NCI-H2107 (cell line): Measurements from ENCODE around the gene PNPLA7.
"Not testable (repeated sequence)": the region's sequence is repeated elsewhere in the genome, so short reads cannot be mapped to it uniquely, and the experiment has no call there.

Experiments used
- DNase-seq: peaks from one replicate; lab custom pipeline; 2025; lab: John Stamatoyannopoulos, UW

Gene PNPLA7

GRCh38 chr9:137513801-137514570 is 36.2 kb downstream of the PNPLA7 start:
- DNase-seq: not testable (repeated sequence)

DNA sequence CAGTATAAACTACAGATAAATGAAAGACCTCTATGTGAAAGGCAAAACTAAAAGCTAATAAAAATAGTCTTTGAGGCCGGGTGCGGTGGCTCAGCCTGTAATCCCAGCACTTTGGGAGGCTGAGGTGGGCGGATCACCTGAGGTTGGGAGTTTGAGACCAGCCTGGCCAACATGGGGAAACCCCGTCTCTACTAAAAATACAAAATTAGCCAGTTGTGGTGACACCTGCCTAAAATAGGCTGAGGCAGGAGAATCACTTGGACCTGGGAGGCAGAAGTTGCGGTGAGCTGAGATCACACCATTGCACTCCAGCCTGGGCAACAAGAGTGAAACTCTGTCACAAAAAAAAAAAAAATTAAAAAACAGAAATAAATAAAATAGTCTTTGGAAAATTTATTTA is 37.1 kb downstream of the PNPLA7 start:
- not testable (repeated sequence) for DNase-seq

- no peak for DNase-seq
These were observed 38.3 kb downstream of the PNPLA7 start for GRCh38 chr9:137511758-137512463.

- not testable (repeated sequence) for DNase-seq
These were observed 39.1 kb downstream of the PNPLA7 start for GRCh38 chr9:137511126-137511525.

- DNase-seq: no peak
These were observed 41.0 kb downstream of the PNPLA7 start for GRCh38 chr9:137509198-137509597.

GRCh38 chr9:137506702-137507171 is 43.5 kb downstream of the PNPLA7 start:
- DNase-seq: no peak

DNA sequence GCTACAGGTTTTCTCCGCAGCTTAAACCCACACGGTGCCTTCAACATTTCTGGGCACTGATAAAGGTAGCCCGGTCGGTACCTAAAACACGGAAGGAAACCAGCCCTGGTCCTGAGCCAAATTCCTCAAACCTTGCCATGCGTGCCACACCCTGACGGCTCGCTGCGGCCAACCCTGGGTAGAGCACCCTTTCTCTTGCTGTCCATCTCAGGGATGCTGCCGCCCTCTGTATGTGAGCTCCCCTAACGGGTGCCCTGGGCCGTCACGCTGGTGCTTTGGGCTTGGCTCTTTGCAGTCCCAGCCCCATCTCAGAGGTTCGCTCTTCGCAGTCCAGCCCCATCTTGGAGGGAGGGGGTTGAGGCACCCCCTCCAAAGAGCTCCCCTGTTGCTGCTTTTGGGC is 43.9 kb downstream of the PNPLA7 start:
- no peak for DNase-seq

DNA sequence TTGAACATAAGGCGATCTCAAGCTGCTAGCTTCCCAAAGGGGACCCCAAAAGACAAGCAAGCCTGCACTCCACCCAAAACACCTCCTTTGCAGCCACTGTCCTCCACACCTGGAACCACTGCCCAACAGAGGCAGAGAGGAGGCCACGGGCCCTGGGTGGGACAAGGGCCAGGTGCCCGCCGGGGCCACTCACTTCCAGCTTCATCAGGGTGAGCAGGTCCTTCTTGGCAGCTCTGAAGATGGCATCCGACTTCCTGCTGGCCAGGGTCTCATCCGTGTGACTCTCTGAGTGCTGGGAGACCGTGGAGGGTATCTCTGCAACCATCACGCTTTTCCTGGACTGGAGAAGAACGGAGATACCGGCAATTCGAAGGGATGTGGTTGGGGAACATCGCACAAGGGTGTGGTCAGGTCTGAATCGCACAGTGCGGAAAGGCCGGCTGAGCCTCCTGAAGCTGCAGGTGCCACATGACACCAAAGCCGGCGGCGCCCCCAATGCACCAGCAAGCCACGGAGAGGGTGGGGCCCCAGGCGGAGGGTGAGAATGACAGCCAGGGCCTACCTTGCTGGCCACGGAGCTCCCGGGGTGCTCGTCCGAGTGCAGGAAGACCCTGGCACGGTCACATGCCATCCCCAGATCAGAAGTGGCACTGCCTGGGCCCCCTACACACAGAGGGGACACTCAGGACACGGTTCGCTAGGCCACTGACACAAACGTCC is 44.6 kb downstream of the PNPLA7 start:
- DNase-seq: no peak

- DNase-seq: no peak
These were observed 45.8 kb downstream of the PNPLA7 start for GRCh38 chr9:137504432-137504777.

GRCh38 chr9:137502008-137502911 is 47.9 kb downstream of the PNPLA7 start:
- DNase-seq: no peak

DNA sequence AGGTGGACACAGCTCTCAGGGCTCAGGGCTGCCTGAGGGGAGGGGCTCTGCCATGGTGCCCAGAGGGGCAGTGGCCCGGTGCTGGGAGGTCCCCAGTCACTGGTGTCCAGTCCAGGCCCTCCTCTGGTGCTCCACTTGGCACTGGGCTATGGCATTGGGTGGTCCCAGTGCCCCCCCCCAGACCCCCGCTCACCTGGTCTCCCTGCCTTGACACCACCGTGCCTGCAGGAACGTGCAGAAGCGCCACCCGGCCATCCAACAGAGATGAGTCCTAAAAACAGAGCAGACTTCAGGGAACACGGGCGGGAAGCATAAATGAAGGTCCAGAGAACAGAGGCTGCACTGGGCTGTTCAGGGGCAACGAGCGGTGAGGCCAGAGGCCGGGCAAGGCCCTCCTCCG is 48.7 kb downstream of the PNPLA7 start:
- DNase-seq: no peak

- no peak for DNase-seq
These were observed 49.4 kb downstream of the PNPLA7 start for GRCh38 chr9:137500666-137501397.

GRCh38 chr9:137499858-137500661 is 50.1 kb downstream of the PNPLA7 start:
- no peak for DNase-seq

GRCh38 chr9:137499416-137499815 is 50.8 kb downstream of the PNPLA7 start:
- no peak for DNase-seq

GRCh38 chr9:137498720-137499150 is 51.5 kb downstream of the PNPLA7 start:
- DNase-seq: no peak

DNA sequence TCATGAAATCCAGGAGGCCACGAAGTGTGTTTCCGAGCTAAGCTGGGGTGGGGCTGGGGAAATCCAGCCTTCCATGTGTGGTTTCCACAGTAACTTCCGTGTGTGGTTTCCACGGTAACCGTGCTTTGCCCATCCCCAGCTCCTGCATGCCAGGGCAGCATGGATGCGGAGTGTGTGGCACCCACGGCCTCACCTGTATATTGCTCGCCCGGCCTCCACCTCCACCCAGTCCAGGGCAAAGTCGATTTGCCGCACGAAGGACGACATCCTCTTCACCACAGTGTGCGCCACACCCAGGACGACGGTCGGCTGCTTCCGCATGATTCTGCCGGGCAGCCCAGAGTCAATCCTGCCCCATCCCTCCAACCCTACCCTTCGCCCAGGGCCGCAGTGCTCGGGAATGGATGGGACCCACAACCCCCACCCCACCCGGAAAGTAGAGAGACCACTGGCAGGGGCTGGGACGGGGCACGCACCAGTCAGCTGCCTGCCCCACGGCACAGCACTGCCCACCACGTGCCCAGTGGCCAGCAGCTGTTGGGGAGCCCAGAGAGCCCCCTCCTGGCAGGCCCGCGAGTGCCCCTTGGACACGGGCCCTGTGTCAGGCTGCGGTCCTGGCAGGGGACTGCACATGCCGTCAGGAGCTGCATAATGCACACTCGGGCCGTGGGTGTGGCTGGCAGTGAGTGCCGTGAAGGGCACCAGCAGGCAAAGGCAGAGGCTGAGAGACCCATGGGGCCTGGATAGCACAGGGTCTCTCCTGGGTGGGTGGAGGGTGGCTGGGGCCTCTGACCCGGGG is 52.1 kb downstream of the PNPLA7 start:
- no peak for DNase-seq

DNA sequence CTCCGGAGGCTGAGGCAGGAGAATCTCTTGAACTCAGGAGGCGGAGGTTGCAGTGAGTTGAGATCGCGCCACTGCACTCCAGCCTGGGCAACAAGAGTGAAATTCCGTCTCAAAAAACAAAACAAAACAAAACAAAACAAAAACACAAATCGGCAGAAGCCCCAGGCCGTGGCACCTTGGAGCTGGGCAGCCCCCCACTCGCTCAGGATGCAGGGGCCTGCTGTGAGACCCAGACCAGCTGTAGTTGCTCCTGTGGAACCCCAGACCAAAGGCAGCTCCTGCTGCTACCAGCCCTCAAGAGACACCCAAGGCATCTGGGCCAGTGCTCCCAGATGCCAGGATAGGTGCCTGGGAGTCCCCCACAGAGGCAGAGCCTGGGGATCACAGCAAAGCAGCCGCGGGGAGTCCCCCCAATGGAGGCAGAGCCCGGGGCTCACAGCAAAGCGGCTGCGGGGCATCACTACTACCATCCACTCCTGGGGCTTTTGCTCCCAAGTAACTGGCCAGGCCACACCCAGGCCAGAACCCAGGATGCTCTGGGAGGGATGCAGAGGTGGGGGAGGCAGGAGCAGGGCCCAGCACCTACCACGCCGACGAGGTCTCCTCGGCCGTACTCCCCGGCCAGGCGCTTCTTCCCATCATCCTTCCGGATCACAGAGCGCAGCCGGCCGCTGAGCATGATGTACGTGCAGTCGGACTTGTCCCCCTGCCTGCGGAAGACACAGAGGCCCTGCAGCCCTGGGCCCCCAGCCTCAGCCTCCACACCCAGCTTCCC is 53.4 kb downstream of the PNPLA7 start:
- no peak for DNase-seq

GRCh38 chr9:137494550-137495351 is 55.5 kb downstream of the PNPLA7 start:
- no peak for DNase-seq
